Posterior vena cava (tissue), 2 donors: ENCODE measurements around the gene PJA1. TPM values are rescaled to one million over a fixed set of nuclear protein-coding genes. Genes with fewer than 3 reads are reported as not detected.

Experiments
- DNase-seq: peaks from one replicate; pipeline ENCODE4 v3.0.0-alpha.2; 2020; ENCODE audit warnings: low spot score
- intact Hi-C, 2 donors: fragments of 100-400 bp; cut with DNase I; formaldehyde crosslinking; loops; one replicate each; pipeline versions ENCODE4 v1.14.1 to v1.14.2; 2022 to 2023
- total RNA-seq, 2 donors: library from RNA; stranded (reverse); fragmentation: NEBNext Ultra II Directional; extraction: Animal tissue kit (Norgen Biotek cat#: 25700); gene quantifications; one replicate each; pipeline ENCODE4 v1.2.1, GENCODE V29; 2021
- donor health status: DM: yes; HTN: yes; CAD: no.
- donor health status: DM: yes; HTN: yes; CAD: no.

Gene PJA1
- total RNA-seq, 2 donors from 2014 or later: 21.8 to 27.5 TPM

- no peak for DNase-seq
- intact Hi-C loops: no loop called here
Observed at GRCh38 chrX:69126642-69127041, 38.6 kb downstream of the PJA1 start.

GRCh38 chrX:69125094-69125493 is 40.2 kb downstream of the PJA1 start:
- intact Hi-C loops: no loop called here
- no peak for DNase-seq

GRCh38 chrX:69124108-69124507 is 41.1 kb downstream of the PJA1 start:
- no peak for DNase-seq
- intact Hi-C loops: no loop called here

- no peak for DNase-seq
- intact Hi-C loops: no loop called here
Observed at GRCh38 chrX:69123481-69123880, 41.8 kb downstream of the PJA1 start.

- no peak for DNase-seq
- intact Hi-C loops: no loop called here
Observed at GRCh38 chrX:69121321-69122000, 43.8 kb downstream of the PJA1 start.

- intact Hi-C loops: no loop called here
- DNase-seq: no peak
Observed at GRCh38 chrX:69120476-69120875, 44.8 kb downstream of the PJA1 start.

GRCh38 chrX:69119122-69119521 is 46.1 kb downstream of the PJA1 start:
- intact Hi-C loops: no loop called here

GRCh38 chrX:69117876-69118526 is 47.3 kb downstream of the PJA1 start:
- DNase-seq: no peak
- intact Hi-C loops: no loop called here

More at GRCh38 chrX:69119122-69119521, 46.1 kb downstream of the PJA1 start:
- no peak for DNase-seq

GRCh38 chrX:69116077-69116476 is 49.2 kb downstream of the PJA1 start:
- DNase-seq: no peak
- intact Hi-C loops: no loop called here

- DNase-seq: no peak
- intact Hi-C loops: no loop called here
Observed at GRCh38 chrX:69113723-69114122, 51.5 kb downstream of the PJA1 start.
